ENCODE measurements around the gene PRKN.

DNA sequence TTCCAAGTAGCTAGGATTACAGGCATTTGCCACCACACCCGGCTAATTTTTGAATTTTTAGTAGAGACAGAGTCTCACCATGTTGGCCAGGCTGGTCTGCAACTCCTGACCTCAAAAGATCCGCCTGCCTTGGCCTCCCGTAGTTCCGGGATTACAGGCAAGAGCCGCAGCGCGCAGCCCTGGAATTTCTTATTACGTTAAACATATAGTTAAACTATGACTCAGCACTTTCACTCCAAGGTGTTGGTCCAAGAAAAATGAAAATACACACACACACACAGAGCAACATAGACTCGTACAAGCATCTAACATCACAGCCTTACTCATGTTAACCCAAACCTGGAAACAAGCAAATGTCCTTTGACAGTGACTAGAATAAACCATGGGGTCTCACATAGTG lies 663.9 kb downstream of the PRKN start:
- TF ChIP-seq ZNF214 (tag by site-specific recombination; IDR thresholded peaks at IDR 0.05; ENCODE audit: borderline replicate concordance) (no peak), CTCF (tag by site-specific recombination; IDR thresholded peaks at IDR 0.05) (no peak), ZSCAN23 (tag by site-specific recombination; IDR thresholded peaks at IDR 0.05) (no peak), ZNF423 (tag by site-specific recombination; IDR thresholded peaks at IDR 0.05) (no peak), ZNF140 (tag by site-specific recombination; IDR thresholded peaks at IDR 0.05) (no peak), ZNF670 (tag by site-specific recombination; IDR thresholded peaks at IDR 0.05; ENCODE audit: low read depth) (no peak)
